ENCODE results near the gene RELB. TPM values are rescaled to one million over a fixed set of nuclear protein-coding genes. Genes with fewer than 3 reads are reported as not detected.

Gene RELB
- polyA plus RNA-seq, 2 of the 4 experiments (the other 2 are of a cell fraction): 8.1 to 9.6 TPM

GRCh38 chr19:45051929-45052579 lies 50.8 kb downstream of the RELB start (continued):
- TF ChIP-seq ZNF302 (CRISPR knock-in tag; IDR thresholded peaks at IDR 0.05) (no peak), EHMT2 (IDR thresholded peaks at IDR 0.05; ENCODE audit: low read depth) (no peak), FOSL2 (IDR thresholded peaks at IDR 0.05) (no peak), FOSL2 (CRISPR knock-in tag; IDR thresholded peaks at IDR 0.05) (no peak)

- POLR2A ChIA-PET: interaction anchor here (2.3 kb wide), 1 partner anchor 18 kb away, joined by 9 read pairs; the partner anchor contains the start of gene CLASRP
- CTCF ChIA-PET: interaction anchor here (0.7 to 8.1 kb wide), 11 partner anchors 8 to 68 kb away, joined by 3 to 152 read pairs (median 3); partner anchors contain the start of gene CLASRP
These were observed 55.6 kb downstream of the RELB start for GRCh38 chr19:45056831-45057230.

GRCh38 chr19:45057444-45057843 lies 56.2 kb downstream of the RELB start:
- Histone ChIP-seq H3K4me1 (0 out of 3 replicates have a peak, but pooled peaks cover 3% of the 10 kb centered on the region), H3K4me3 (no peak overlapping the region), H3K4me2 (no peak overlapping the region), H3K9me3 (no peaks in the 10 kb centered on the region), H3K27ac (no peak overlapping the region)
- FAIRE-seq (no peak), DNase-seq (ENCODE audit: low read depth in 1 of 2, low spot score in 1 of 2) (no peak), ATAC-seq (peak; percentile 8 to 17; a peak in 2 of 6 replicates)
- no peak for TF ChIP-seq TP53 (CRISPR knock-in tag; IDR thresholded peaks at IDR 0.05)
- no peak for TF ChIP-seq MAX (IDR thresholded peaks at IDR 0.05)
- TF ChIP-seq KDM5A (IDR thresholded peaks at IDR 0.05): no peak
- no peak for TF ChIP-seq USF2 (IDR thresholded peaks at IDR 0.05)
- no peak for TF ChIP-seq HDAC2 (IDR thresholded peaks at IDR 0.05)
- TF ChIP-seq SREBF2 (IDR thresholded peaks at IDR 0.05): no peak
- TF ChIP-seq FOXS1 (CRISPR knock-in tag; IDR thresholded peaks at IDR 0.05): no peak
- no peak for TF ChIP-seq HOXB13 (CRISPR knock-in tag; IDR thresholded peaks at IDR 0.05; ENCODE audit: low read depth)
- TF ChIP-seq EHMT2 (IDR thresholded peaks at IDR 0.05; ENCODE audit: low read depth): no peak
- no peak for TF ChIP-seq EP300 (IDR thresholded peaks at IDR 0.05)
- no peak for TF ChIP-seq PBX3 (IDR thresholded peaks at IDR 0.05)
- TF ChIP-seq ZSCAN20 (CRISPR knock-in tag; IDR thresholded peaks at IDR 0.05): no peak
- TF ChIP-seq RFX5 (IDR thresholded peaks at IDR 0.05): no peak
- no peak for TF ChIP-seq CHD2 (IDR thresholded peaks at IDR 0.05; ENCODE audit: low read length, partially characterized antibody)
- TF ChIP-seq ZFP36 (IDR thresholded peaks at IDR 0.05; ENCODE audit: borderline replicate concordance, partially characterized antibody): no peak
- TF ChIP-seq EHF (CRISPR knock-in tag; IDR thresholded peaks at IDR 0.05): no peak
- WGBS (ENCODE audit: missing lambda C conversion rate): 90% methylated on average over 9 of the region's 9 CpGs
- POLR2A ChIA-PET: interaction anchor here (2.3 kb wide), 1 partner anchor 19 kb away, joined by 9 read pairs; the partner anchor contains the start of gene CLASRP
- CTCF ChIA-PET: interaction anchor here (0.7 to 8.1 kb wide), 11 partner anchors 8 to 68 kb away, joined by 3 to 152 read pairs (median 3); partner anchors contain the start of gene CLASRP

More at GRCh38 chr19:45056831-45057230, 55.6 kb downstream of the RELB start:
- FAIRE-seq: no peak
- no peak for DNase-seq (ENCODE audit: low read depth in 1 of 2, low spot score in 1 of 2)
- H3K27ac ChIP-seq: no peak overlapping the region
- ATAC-seq: peak in 1 of 2 experiments; percentile 10; a peak in 1 of 6 replicates
- no peaks in the 10 kb centered on the region for H3K9me3 ChIP-seq
- 89% methylated on average over 8 of the region's 8 CpGs for WGBS (ENCODE audit: missing lambda C conversion rate)
- no peak overlapping the region for H3K4me3 ChIP-seq
- TF ChIP-seq JUN (IDR thresholded peaks at IDR 0.05) (no peak), PBX3 (IDR thresholded peaks at IDR 0.05) (no peak), ZC3H11A (IDR thresholded peaks at IDR 0.05) (no peak)
- H3K4me2 ChIP-seq: no peak overlapping the region
- 0 out of 3 replicates have a peak, but pooled peaks cover 3% of the 10 kb centered on the region for H3K4me1 ChIP-seq

Data from A549 (cell line).